ENCODE data around the gene TTLL6. TPM values are rescaled to one million over a fixed set of nuclear protein-coding genes. Genes with fewer than 3 reads are reported as not detected.
A peak's percentile ranks its signal among the peaks of the same experiment; 100 is the strongest.

TTLL6 gene
- polyA plus RNA-seq, 2 of the 4 experiments (the other 2 are of a cell fraction) = 1.6 to 7.8 TPM

GRCh38 chr17:48769009-48769675 is 47.9 kb downstream of the TTLL6 start:
- no peaks in the 10 kb centered on the region for H3K9me3 ChIP-seq
- CTCF ChIA-PET = interaction anchor here (0.6 to 18.5 kb wide), 16 partner anchors 9 to 119 kb away, joined by 3 to 171 read pairs (median 4); partner anchors contain the start of genes HOXB13, PRAC1 and PRAC2
- DNase-seq (ENCODE audit: low read depth in 1 of 2, low spot score in 1 of 2) (no peak), ATAC-seq (no peak; a peak in 1 of 6 replicates), FAIRE-seq (no peak)
- no peak for TF ChIP-seq NFE2L2 (conservative IDR thresholded peaks at IDR 0.05; ENCODE audit: low read length)
- TF ChIP-seq, protein P1, sequence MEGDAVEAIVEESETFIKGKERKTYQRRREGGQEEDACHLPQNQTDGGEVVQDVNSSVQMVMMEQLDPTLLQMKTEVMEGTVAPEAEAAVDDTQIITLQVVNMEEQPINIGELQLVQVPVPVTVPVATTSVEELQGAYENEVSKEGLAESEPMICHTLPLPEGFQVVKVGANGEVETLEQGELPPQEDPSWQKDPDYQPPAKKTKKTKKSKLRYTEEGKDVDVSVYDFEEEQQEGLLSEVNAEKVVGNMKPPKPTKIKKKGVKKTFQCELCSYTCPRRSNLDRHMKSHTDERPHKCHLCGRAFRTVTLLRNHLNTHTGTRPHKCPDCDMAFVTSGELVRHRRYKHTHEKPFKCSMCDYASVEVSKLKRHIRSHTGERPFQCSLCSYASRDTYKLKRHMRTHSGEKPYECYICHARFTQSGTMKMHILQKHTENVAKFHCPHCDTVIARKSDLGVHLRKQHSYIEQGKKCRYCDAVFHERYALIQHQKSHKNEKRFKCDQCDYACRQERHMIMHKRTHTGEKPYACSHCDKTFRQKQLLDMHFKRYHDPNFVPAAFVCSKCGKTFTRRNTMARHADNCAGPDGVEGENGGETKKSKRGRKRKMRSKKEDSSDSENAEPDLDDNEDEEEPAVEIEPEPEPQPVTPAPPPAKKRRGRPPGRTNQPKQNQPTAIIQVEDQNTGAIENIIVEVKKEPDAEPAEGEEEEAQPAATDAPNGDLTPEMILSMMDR (IDR thresholded peaks at IDR 0.05) = no peak
- WGBS (ENCODE audit: missing lambda C conversion rate) = 91% methylated on average over 5 of the region's 5 CpGs
- no peaks in the 10 kb centered on the region for H3K4me1 ChIP-seq
- H3K27ac ChIP-seq = no peak overlapping the region
- POLR2A ChIA-PET = interaction anchor here (0.7 kb wide), 1 partner anchor 653 kb away, joined by 3 read pairs; no protein-coding TSS in a partner anchor
- H3K4me3 ChIP-seq = no peak overlapping the region
- no peak overlapping the region for H3K4me2 ChIP-seq

- FAIRE-seq = no peak
- WGBS (ENCODE audit: missing lambda C conversion rate) = 62% methylated on average over 4 of the region's 4 CpGs
These were observed 49.7 kb downstream of the TTLL6 start for GRCh38 chr17:48767263-48767774.

DNA sequence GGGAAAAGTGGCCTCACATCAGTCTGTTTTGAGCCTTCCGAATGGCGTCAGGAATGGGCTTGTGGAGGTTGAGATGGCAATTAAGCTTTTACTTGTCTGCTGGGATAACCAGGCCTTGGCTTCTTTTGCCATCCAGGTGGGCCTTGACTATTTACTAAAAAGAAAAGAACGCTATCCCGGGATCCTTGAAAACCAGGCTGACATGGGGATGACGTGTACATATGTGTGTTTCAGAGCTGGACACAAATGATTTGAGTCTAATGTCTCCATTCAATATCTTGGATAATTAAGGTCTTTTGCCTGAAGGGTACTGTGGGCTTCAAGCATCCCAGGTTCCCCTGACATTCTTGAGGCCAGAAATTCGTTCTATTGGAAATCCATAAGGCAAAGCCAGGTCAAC is 55.9 kb downstream of the TTLL6 start:
- Histone ChIP-seq H3K4me1 (peaks cover 21% of the 10 kb centered on the region; the same call in 2 of the 3 replicates), H3K4me3 (no peak overlapping the region), H3K27ac (no peak overlapping the region), H3K4me2 (no peak overlapping the region), H3K9me3 (no peaks in the 10 kb centered on the region)
- POLR2A ChIA-PET = no interaction called here
- DNase-seq (ENCODE audit: low read depth in 1 of 2, low spot score in 1 of 2) (no peak), ATAC-seq (no peak), FAIRE-seq (no peak)
- CTCF ChIA-PET = interaction anchor here (0.6 to 18.5 kb wide), 10 partner anchors 16 to 125 kb away, joined by 3 to 171 read pairs (median 4); partner anchors contain the start of genes PRAC1 and PRAC2
- 82% methylated on average over 6 of the region's 6 CpGs for WGBS (ENCODE audit: missing lambda C conversion rate)
- no peak for TF ChIP-seq CBX8 (IDR thresholded peaks at IDR 0.05)
- TF ChIP-seq FOXS1 (CRISPR knock-in tag; IDR thresholded peaks at IDR 0.05) = no peak
- TF ChIP-seq KDM1A (IDR thresholded peaks at IDR 0.05; ENCODE audit: low read depth) = no peak
- no peak for TF ChIP-seq EHF (CRISPR knock-in tag; IDR thresholded peaks at IDR 0.05)
- TF ChIP-seq JUN (IDR thresholded peaks at IDR 0.05) = no peak
- no peak for TF ChIP-seq MAFK (IDR thresholded peaks at IDR 0.05; ENCODE audit: partially characterized antibody)
- TF ChIP-seq RNF2 (IDR thresholded peaks at IDR 0.05; ENCODE audit: borderline replicate concordance, low read depth) = no peak
- TF ChIP-seq ELK1 (IDR thresholded peaks at IDR 0.05; ENCODE audit: low read depth, low read length) = no peak
- TF ChIP-seq POLR2AphosphoS2 (conservative IDR thresholded peaks at IDR 0.05; ENCODE audit: low read length) = no peak
- TF ChIP-seq, protein P2, sequence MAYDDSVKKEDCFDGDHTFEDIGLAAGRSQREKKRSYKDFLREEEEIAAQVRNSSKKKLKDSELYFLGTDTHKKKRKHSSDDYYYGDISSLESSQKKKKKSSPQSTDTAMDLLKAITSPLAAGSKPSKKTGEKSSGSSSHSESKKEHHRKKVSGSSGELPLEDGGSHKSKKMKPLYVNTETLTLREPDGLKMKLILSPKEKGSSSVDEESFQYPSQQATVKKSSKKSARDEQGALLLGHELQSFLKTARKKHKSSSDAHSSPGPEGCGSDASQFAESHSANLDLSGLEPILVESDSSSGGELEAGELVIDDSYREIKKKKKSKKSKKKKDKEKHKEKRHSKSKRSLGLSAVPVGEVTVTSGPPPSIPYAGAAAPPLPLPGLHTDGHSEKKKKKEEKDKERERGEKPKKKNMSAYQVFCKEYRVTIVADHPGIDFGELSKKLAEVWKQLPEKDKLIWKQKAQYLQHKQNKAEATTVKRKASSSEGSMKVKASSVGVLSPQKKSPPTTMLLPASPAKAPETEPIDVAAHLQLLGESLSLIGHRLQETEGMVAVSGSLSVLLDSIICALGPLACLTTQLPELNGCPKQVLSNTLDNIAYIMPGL (CRISPR knock-in tag; IDR thresholded peaks at IDR 0.05; ENCODE audit: borderline replicate concordance) = no peak
- no peak for TF ChIP-seq CBX2 (IDR thresholded peaks at IDR 0.05; ENCODE audit: borderline replicate concordance, low read depth)
- no peak for TF ChIP-seq KDM5A (IDR thresholded peaks at IDR 0.05)
- no peak for TF ChIP-seq CHD2 (IDR thresholded peaks at IDR 0.05; ENCODE audit: low read length, partially characterized antibody)
- no peak for TF ChIP-seq ZSCAN20 (CRISPR knock-in tag; IDR thresholded peaks at IDR 0.05)

More at GRCh38 chr17:48767263-48767774, 49.7 kb downstream of the TTLL6 start:
- TF ChIP-seq, protein P1 (IDR thresholded peaks at IDR 0.05) = no peak
- TF ChIP-seq HDAC2 (IDR thresholded peaks at IDR 0.05) (no peak), ZNF302 (CRISPR knock-in tag; IDR thresholded peaks at IDR 0.05) (no peak), RARB (CRISPR knock-in tag; IDR thresholded peaks at IDR 0.05) (no peak), FOXS1 (CRISPR knock-in tag; IDR thresholded peaks at IDR 0.05) (no peak), TP53 (CRISPR knock-in tag; IDR thresholded peaks at IDR 0.05) (no peak), MAFK (IDR thresholded peaks at IDR 0.05; ENCODE audit: partially characterized antibody) (no peak), BHLHE40 (IDR thresholded peaks at IDR 0.05; ENCODE audit: low read depth, low read length) (no peak), JUN (IDR thresholded peaks at IDR 0.05) (no peak), HES2 (IDR thresholded peaks at IDR 0.05) (no peak), KDM5A (IDR thresholded peaks at IDR 0.05) (no peak), MAZ (IDR thresholded peaks at IDR 0.05; ENCODE audit: borderline replicate concordance, low read depth, low read length) (no peak), HOXB5 (CRISPR knock-in tag; IDR thresholded peaks at IDR 0.05) (no peak), CBX2 (IDR thresholded peaks at IDR 0.05; ENCODE audit: borderline replicate concordance, low read depth) (no peak)
- TF ChIP-seq, protein P3, sequence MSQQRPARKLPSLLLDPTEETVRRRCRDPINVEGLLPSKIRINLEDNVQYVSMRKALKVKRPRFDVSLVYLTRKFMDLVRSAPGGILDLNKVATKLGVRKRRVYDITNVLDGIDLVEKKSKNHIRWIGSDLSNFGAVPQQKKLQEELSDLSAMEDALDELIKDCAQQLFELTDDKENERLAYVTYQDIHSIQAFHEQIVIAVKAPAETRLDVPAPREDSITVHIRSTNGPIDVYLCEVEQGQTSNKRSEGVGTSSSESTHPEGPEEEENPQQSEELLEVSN (IDR thresholded peaks at IDR 0.05; ENCODE audit: borderline replicate concordance, low read depth) = no peak
- ChIA-PET CTCF (interaction anchor here (0.6 to 18.5 kb wide), 16 partner anchors 8 to 123 kb away, joined by 3 to 171 read pairs (median 8); partner anchors contain the start of genes HOXB13, PRAC1 and PRAC2), POLR2A (no interaction called here)
- ATAC-seq (peak; percentile 65 to 83; a peak in 3 of 6 replicates), DNase-seq (ENCODE audit: low read depth in 1 of 2, low spot score in 1 of 2) (no peak)
- H3K9me3 ChIP-seq = no peaks in the 10 kb centered on the region
- no peak overlapping the region for H3K27ac ChIP-seq
- H3K4me2 ChIP-seq = no peak overlapping the region
- H3K4me1 ChIP-seq = no peaks in the 10 kb centered on the region
- H3K4me3 ChIP-seq = no peak overlapping the region
